Endothelial cell of umbilical vein (primary cell): ENCODE measurements around the gene ADAT3. TPM values are rescaled to one million over a fixed set of nuclear protein-coding genes. Genes with fewer than 3 reads are reported as not detected.

Experiments
- BruUV-seq: library from RNA; stranded (reverse); fragments of 400-500 nt; replicated peaks from 2 replicates; lab custom pipeline; 2021; lab: Mats Ljungman, UMichigan
- CTCF ChIA-PET: fragments of 300-600, 350-600 bp; sonication (Branson Sonifier 250); formaldehyde crosslinking; loops from one replicate; lab custom pipeline; 2021; ENCODE audit warnings: antibody characterized with exemption, inconsistent platforms; lab: Charles Lee
- POLR2A ChIA-PET: fragments of 300-600, 350-600 bp; sonication (Branson Sonifier 250); formaldehyde crosslinking; loops from one replicate; lab custom pipeline; 2021; ENCODE audit warnings: antibody characterized with exemption, inconsistent platforms; lab: Charles Lee
- DNase-seq: peaks from one replicate; pipeline ENCODE4 v3.0.0-alpha.2; 2011; ENCODE audit warnings: low read depth, low spot score
- FAIRE-seq: peaks from 2 replicates; lab custom pipeline; 2011; peaks lifted over from hg19 to GRCh38; lab: Jason Lieb, UNC
- H2AFZ ChIP-seq: 2 replicates; pipeline ENCODE4 v1.6.0; 2012; ENCODE audit warnings: low read depth, low read length, control low read depth, inconsistent platforms
- H3K27ac ChIP-seq: 2 replicates; pipeline ENCODE4 v1.5.1; 2011; ENCODE audit warnings: low read depth, mild to moderate bottlenecking, control low read depth, low read length, moderate library complexity; ENCODE audit not compliant: insufficient read depth
- H3K27me3 ChIP-seq, 2 experiments: 2 replicates each; pipeline versions ENCODE4 v1.6.0 to v1.6.1; 2011; ENCODE audit warnings: low read length in 2 of 2, mixed read lengths in 1 of 2; ENCODE audit not compliant: control insufficient read depth in 2 of 2, insufficient read depth in 2 of 2
- H3K36me3 ChIP-seq, 2 experiments: 2 replicates in 1 of 2; 3 replicates in 1 of 2; pipeline ENCODE4 v1.5.1; 2011; ENCODE audit warnings: low read length in 2 of 2, mild to moderate bottlenecking in 1 of 2, moderate library complexity in 1 of 2; ENCODE audit not compliant: control insufficient read depth in 2 of 2, insufficient read depth in 2 of 2; ENCODE audit errors: extremely low read depth in 1 of 2
- H3K4me1 ChIP-seq: 3 replicates; pipeline ENCODE4 v1.5.1; 2011; ENCODE audit warnings: mild to moderate bottlenecking, low read length; ENCODE audit not compliant: control insufficient read depth, insufficient read depth; ENCODE audit errors: extremely low read depth
- H3K4me2 ChIP-seq: 2 replicates; pipeline ENCODE4 v1.6.1; 2011; ENCODE audit warnings: low read length, control low read depth, mixed read lengths; ENCODE audit not compliant: insufficient read depth
- H3K4me3 ChIP-seq, 3 experiments: fragments of 200-600 bp in 1 of 3; sonication (generic), shearing (Covaris generic) in 1 of 3; replicated peaks in 1 of 3; 2 replicates each; pipeline ENCODE4 v1.5.1; 2011 to 2016; ENCODE audit warnings: control low read depth in 3 of 3, low read length in 3 of 3, mild to moderate bottlenecking in 2 of 3, inconsistent platforms in 1 of 3, low read depth in 1 of 3, moderate library complexity in 1 of 3; ENCODE audit not compliant: insufficient read depth in 1 of 3
- H3K79me2 ChIP-seq: 2 replicates; pipeline ENCODE4 v1.6.0; 2012; ENCODE audit warnings: low read length, inconsistent platforms; ENCODE audit not compliant: control insufficient read depth, insufficient read depth
- H3K9ac ChIP-seq: replicated peaks from 2 replicates; pipeline ENCODE3; 2011; ENCODE audit warnings: low read length, control low read depth; ENCODE audit not compliant: insufficient read depth; ENCODE audit errors: extremely low read depth
- H3K9me1 ChIP-seq: replicated peaks from 3 replicates; pipeline ENCODE4 v1.6.0; 2011; ENCODE audit warnings: mild to moderate bottlenecking, low read length; ENCODE audit not compliant: control insufficient read depth, insufficient read depth; ENCODE audit errors: extremely low read depth
- H3K9me3 ChIP-seq: replicated peaks from 2 replicates; pipeline ENCODE4 v1.5.1; 2012; ENCODE audit warnings: low read length, inconsistent platforms; ENCODE audit not compliant: control insufficient read depth, insufficient read depth
- H4K20me1 ChIP-seq: replicated peaks from 2 replicates; pipeline ENCODE3; 2011; ENCODE audit warnings: mild to moderate bottlenecking, low read length; ENCODE audit not compliant: control insufficient read depth, insufficient read depth; ENCODE audit errors: extremely low read depth
- FOS ChIP-seq: IDR thresholded peaks from 2 replicates; pipeline ENCODE4 v1.6.1; 2011; ENCODE audit warnings: mild to moderate bottlenecking, low read length, moderate library complexity, borderline replicate concordance; ENCODE audit not compliant: insufficient read depth
- JUN ChIP-seq: IDR thresholded peaks from 2 replicates; pipeline ENCODE4 v1.6.1; 2011; ENCODE audit warnings: borderline replicate concordance, low read depth; ENCODE audit not compliant: insufficient read length, insufficient read depth
- POLR2A ChIP-seq: IDR thresholded peaks from 2 replicates; pipeline ENCODE4 v1.6.1; 2012; ENCODE audit warnings: low read depth, mild to moderate bottlenecking, control low read depth, low read length
- POLR2AphosphoS5 ChIP-seq: IDR thresholded peaks from 2 replicates; pipeline ENCODE4 v1.6.1; 2012; ENCODE audit warnings: low read depth, mild to moderate bottlenecking, control low read depth, low read length, moderate library complexity; ENCODE audit not compliant: insufficient read depth
- dilution Hi-C: fragments of 300-500 bp; cut with MboI; formaldehyde crosslinking; loops from one replicate; pipeline ENCODE4 v1.15.0; 2019; ENCODE audit warnings: low sequenced_read_pairs; ENCODE audit not compliant: extremely low pct_ligation_motif_present
- intact Hi-C: fragments of 100-400 bp; cut with micrococcal nuclease; formaldehyde crosslinking; loops from one replicate; pipeline ENCODE4 v1.10.0; 2022
- polyA plus RNA-seq, 4 experiments: library from polyadenylated mRNA; depleted of rRNA in 3 of 4; stranded (reverse) in 3 of 4; unstranded in 1 of 4; fragments of >200 nt; gene quantifications; 2 replicates each; pipeline versions ENCODE4 v1.2.1 to v1.2.3, GENCODE V29; 2011 to 2012; ENCODE audit warnings: missing spikeins in 1 of 4
- total RNA-seq: library from RNA; stranded (reverse); gene quantifications from 2 replicates; pipeline ENCODE4 v1.2.3, GENCODE V29; 2021
- TF ChIP-seq, protein P1 (sequence below), 2 donors: IDR thresholded peaks; 1 replicate in 1 of 2; 2 replicates in 1 of 2; pipeline ENCODE4 v1.5.1; 2011; ENCODE audit warnings: low read length in 2 of 2, mild to moderate bottlenecking in 2 of 2, moderate library complexity in 2 of 2, control low read depth in 1 of 2, inconsistent platforms in 1 of 2, low read depth in 1 of 2; ENCODE audit not compliant: insufficient read depth in 1 of 2; ENCODE audit errors: extremely low read depth in 1 of 2

The ADAT3 gene
- total and polyA plus RNA-seq, 2 donors (not counting 3 experiments of a cell fraction or from before 2014, with no cell fraction given): 5.7 to 11.7 TPM

DNA sequence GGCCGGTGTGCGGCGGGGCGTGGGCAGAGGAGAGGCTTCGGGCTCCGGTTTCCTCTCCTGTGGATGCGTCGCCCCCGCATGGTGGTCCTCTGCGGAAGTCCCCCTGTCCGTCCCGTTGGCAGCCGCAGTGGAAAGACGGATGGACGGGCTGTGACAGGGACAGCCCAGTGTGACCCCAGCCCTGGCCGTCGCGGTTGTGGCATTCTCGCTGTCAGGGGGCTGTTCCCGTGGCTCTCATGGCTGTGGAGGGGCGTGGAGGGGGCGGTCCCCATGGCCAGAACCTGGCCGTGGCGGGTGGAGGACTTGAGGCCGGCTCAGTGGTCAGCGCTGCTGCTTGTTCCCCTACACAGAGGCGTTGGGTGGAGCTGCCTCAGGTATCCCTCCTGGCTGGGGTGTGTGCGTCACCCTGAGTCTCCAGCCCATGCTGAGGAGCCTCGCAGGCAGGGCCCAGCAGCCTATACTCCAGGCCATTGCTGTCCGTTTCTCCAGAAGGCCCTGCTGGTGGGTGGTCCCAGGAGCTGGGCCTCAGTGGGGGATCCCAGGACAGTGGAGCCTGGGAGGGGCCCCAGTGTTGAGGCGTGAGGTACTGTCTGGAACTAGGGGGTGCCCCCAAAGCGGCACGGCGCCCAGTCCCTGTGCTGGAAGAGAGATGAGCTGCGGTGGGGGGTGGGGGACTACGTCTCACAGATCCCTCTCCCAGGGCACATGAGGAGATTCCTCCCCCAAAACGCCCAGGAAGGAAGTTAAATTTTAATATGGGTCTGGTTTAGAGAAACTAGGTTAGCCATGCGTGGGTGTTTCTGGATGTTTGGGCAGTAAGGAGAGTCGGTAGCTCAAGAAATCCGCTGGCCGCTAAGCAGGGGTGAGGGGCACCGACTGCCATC lies 56.0 kb downstream of the ADAT3 start:
- Histone ChIP-seq H3K79me2 (peaks cover 32% of the 10 kb centered on the region), H3K27me3 (no peaks in the 10 kb centered on the region), H3K4me1 (no peaks in the 10 kb centered on the region), H3K36me3 (peaks cover 0 to 4% of the 10 kb centered on the region in 2 experiments), H3K4me2 (no peak overlapping the region), H2AFZ (no peak overlapping the region), H3K9me3 (no peaks in the 10 kb centered on the region), H3K27ac (no peak overlapping the region), H4K20me1 (no peaks in the 10 kb centered on the region), H3K4me3 (no peak overlapping the region), H3K9ac (no peak overlapping the region), H3K9me1 (no peaks in the 10 kb centered on the region)
- ChIA-PET CTCF (no interaction called here), POLR2A (no interaction called here)
- no peak for TF ChIP-seq JUN
- no peak for TF ChIP-seq POLR2AphosphoS5
- TF ChIP-seq POLR2A: no peak
- no peak for TF ChIP-seq FOS
- TF ChIP-seq, protein P1, sequence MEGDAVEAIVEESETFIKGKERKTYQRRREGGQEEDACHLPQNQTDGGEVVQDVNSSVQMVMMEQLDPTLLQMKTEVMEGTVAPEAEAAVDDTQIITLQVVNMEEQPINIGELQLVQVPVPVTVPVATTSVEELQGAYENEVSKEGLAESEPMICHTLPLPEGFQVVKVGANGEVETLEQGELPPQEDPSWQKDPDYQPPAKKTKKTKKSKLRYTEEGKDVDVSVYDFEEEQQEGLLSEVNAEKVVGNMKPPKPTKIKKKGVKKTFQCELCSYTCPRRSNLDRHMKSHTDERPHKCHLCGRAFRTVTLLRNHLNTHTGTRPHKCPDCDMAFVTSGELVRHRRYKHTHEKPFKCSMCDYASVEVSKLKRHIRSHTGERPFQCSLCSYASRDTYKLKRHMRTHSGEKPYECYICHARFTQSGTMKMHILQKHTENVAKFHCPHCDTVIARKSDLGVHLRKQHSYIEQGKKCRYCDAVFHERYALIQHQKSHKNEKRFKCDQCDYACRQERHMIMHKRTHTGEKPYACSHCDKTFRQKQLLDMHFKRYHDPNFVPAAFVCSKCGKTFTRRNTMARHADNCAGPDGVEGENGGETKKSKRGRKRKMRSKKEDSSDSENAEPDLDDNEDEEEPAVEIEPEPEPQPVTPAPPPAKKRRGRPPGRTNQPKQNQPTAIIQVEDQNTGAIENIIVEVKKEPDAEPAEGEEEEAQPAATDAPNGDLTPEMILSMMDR (IDR thresholded peaks at IDR 0.05; ENCODE audit: extremely low read depth in 1 of 2, insufficient read depth in 1 of 2, low read depth in 1 of 2, low read length in 2 of 2): no peak
- FAIRE-seq: no peak
- dilution Hi-C loops (no loop called here), intact Hi-C loops (no loop called here)
- DNase-seq: no peak
- no TSS peak for BruUV-seq
